Activated CD4-positive, alpha-beta T cell treated with anti-CD3 and anti-CD28 coated beads, Interleukin-2, amount 50 U/mL, for 16 hours (primary cell): ENCODE data around the gene SFTPA2.
A peak's percentile ranks its signal among the peaks of the same experiment; 100 is the strongest.
"Not testable (repeated sequence)": the region's sequence is repeated elsewhere in the genome, so short reads cannot be mapped to it uniquely, and the experiment has no call there.

Source experiments
- DNase-seq: peaks from one replicate; pipeline ENCODE4 v3.0.0-alpha.2; 2020

SFTPA2 gene

GRCh38 chr10:79560160-79560709 is at the start of gene SFTPA2:
SFTPA2 (minus strand) TSS chr10:79560407; CDS start chr10:79559483, 924 bp downstream.
- DNase-seq = no peak

DNA sequence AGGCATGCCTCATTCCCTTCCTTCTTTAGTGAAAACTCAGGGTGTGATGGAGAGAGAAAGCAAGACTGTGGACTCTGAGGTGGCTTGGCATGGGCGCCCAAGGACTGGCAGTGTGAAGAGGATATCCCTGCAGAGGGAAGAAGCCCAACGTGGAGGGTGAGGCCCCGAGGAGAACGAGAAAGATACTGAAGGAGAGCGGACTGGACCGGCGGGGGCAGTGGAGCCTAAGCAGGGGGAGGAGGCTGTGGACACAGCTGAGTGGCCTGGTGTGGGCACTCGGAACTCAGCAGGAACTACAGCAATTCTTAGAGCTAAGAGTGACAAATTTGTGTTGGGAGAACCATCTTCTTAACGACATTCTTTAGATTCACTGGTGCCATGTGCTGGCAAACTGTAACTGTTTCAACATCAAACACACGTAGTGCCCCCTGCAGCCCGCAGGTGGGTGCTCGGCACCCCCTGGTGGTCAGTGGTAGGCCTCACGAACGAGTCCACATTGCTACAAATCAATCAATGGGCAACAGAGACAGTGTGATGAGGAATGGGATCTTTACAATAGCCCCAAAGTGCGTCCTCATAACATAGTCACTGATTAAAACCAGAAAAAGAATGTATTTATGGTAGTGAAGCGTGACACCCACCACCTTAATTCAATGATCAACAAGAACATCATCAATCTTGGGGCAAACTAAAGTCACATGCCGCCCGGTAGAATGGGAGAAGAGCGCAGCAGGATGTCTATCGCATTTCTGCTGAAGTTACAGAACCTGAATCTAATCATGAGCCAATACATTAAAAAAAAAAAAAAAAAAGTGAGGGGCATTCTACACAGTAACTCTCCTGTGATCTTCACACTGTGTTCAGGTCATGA is 48.5 kb upstream of the SFTPA2 start:
- peak; percentile 70 for DNase-seq

- no peak for DNase-seq
These were observed 45.1 kb upstream of the SFTPA2 start for GRCh38 chr10:79605308-79605707.

DNA sequence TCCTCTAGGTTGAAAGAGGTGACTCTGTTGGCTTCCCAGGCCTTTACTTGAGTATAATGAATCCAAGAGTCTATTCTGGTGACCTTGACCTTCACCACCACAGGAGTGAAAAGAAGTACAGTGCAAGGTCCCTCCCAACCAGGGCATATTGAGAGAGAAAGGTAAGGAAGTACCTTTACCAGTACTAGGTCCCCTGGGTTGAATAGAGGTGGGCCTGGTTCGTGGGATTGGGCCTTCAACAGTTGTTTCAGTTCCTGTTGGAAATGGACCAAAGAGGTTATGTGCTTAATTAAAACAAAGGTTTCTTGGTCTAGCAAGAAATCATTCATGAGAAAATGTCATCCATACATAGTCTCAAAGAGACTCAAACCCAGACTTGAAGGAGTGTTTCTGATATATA is 44.1 kb upstream of the SFTPA2 start:
- DNase-seq = no peak

DNA sequence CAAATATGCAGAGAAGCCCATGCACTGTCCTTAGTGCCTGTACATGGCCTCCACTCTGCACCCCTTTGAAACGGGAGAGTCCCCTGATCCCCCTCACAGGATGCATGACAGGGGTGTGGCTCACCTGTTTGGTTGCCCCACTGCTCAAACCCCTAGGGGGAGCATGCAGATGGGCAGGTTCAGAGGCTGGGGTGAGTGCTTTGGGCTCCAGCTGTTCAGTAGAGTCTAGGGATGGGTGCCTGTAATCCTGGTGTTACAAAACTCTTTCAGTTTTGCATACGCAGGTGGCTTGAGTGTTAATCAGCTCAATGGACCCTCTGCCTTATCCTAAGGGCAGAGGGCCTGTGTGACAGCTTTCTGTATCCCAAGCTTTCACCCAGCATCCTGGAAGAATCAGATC is 42.7 kb upstream of the SFTPA2 start:
- DNase-seq = no peak

- DNase-seq = no peak
These were observed 41.7 kb upstream of the SFTPA2 start for GRCh38 chr10:79601939-79602338.

DNA sequence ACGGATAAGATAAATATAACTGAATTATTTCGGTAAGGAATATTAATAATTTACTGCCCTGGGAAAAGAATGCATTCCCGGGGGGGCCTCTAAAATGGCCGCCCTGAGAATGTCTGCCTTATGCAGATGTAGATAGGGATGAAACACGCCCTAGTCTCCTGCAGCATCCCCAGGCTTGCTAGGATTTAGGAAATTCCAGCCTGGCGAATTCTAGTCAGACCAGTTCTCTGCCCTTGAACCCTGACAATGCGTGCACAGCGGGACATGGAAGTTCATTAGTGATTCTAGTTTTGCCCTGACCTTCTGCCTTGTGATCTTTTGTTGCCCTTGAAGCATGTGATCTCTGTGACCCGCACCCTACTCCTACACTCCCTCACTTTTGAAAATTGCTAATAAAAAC is 39.4 kb upstream of the SFTPA2 start:
- not testable (repeated sequence) for DNase-seq

DNA sequence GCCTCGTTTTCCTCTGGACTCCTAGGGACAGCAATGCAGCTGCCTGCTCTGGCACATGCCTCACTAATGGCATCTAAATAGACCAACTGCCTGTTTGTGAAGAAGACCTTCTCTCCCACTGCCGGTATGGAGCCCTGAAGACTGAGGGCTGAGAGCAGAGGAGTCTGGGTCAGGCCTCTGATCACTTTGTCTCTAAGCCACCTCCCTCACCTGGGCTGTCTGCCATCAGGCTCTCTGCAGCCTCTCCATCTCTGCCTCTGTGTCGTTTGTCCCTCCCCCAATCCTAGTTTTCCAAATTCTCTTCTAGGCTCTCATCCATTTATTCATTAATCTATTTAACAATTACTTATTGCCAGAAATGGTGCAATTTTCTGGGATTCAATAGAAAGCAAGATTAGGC is 35.3 kb upstream of the SFTPA2 start:
- DNase-seq = no peak

DNA sequence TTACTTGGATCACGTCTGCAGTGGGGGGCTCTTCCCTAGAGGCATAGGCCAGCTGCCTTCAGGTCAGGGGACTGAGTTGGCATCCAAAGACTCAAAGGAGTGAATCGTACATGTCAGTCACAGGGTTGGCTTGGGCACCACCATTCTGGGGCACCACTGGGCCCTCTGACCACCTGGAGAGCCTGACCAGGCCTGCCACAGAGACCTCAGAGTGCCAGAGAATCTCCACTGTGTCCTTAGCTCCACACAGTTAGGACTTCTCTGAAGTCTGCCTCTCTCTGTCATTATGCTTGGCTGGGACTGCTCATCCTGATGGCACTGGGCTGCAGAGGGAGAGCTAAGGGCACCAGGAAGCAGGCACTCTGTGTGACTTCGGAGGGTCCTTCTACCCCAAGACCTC is 34.4 kb upstream of the SFTPA2 start:
- DNase-seq = not testable (repeated sequence)

GRCh38 chr10:79593377-79593776 is 33.2 kb upstream of the SFTPA2 start:
- no peak for DNase-seq

- DNase-seq = no peak
These were observed 28.6 kb upstream of the SFTPA2 start for GRCh38 chr10:79588800-79589199.

GRCh38 chr10:79586933-79587332 is 26.7 kb upstream of the SFTPA2 start:
- no peak for DNase-seq

- no peak for DNase-seq
These were observed 25.8 kb upstream of the SFTPA2 start for GRCh38 chr10:79585870-79586527.

DNA sequence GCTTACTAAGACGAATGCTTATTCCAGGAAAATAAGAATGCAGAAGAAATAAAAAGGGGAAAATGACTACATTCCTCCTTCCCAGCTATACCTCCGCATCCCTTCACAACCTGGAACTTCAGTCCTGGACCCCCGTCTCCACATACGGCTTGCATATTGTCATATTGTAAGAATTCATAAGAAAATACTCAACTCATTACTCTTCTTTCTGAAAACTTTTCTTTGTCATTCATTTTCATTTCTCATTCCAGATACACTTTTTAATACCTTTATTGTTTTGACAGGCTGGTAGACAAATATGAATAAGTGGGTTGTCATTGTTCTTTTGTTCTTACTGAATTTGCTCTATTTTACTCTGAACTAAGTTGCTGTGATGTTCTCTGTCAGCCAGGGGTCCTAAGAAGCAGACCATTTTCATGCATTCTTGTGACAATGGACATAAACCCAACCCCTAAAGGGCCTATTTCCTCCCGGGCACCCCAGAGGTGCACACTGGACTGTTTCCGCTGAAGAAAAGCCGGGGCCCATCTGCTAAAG is 23.3 kb upstream of the SFTPA2 start:
- DNase-seq = peak; percentile 8

GRCh38 chr10:79582954-79583353 is 22.7 kb upstream of the SFTPA2 start:
- DNase-seq = peak; percentile 54

GRCh38 chr10:79582096-79582495 is 21.9 kb upstream of the SFTPA2 start:
- no peak for DNase-seq

- DNase-seq = no peak
These were observed 20.8 kb upstream of the SFTPA2 start for GRCh38 chr10:79581044-79581443.

- no peak for DNase-seq
These were observed 19.2 kb upstream of the SFTPA2 start for GRCh38 chr10:79579361-79579760.

GRCh38 chr10:79570624-79571023 is 10.4 kb upstream of the SFTPA2 start:
- DNase-seq = not testable (repeated sequence)

- DNase-seq = no peak
These were observed 3.2 kb upstream of the SFTPA2 start for GRCh38 chr10:79563426-79563825.

- peak; percentile 79 for DNase-seq
These were observed 2.0 kb upstream of the SFTPA2 start for GRCh38 chr10:79562135-79562756.

GRCh38 chr10:79561257-79561656 is 1.1 kb upstream of the SFTPA2 start:
- no peak for DNase-seq

DNA sequence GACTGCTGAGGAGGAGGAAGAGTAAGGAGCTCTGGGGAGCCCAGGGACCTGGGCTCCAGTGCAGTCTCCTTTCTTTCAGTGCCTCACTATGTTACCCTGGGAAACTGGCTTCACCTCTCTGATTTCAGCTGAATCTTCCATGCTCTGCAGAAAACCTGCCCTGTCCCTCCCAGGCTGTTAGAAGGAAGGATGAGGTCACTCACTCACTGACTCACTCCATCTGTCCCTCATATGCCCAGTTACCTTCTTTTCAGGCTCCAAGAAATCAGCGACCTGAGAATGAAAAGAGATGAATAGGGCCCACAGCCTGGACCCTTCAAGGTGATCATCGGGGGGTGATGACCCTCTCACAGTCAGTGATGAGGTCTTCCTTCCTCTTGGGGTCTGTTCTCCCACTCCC is 481 bp downstream of the SFTPA2 start:
- no peak for DNase-seq
